ENCODE data around the gene REEP3. TPM values are rescaled to one million over a fixed set of nuclear protein-coding genes. Genes with fewer than 3 reads are reported as not detected.

Gene REEP3
- total RNA-seq, 1 donor from 2014 or later = 36.7 TPM

GRCh38 chr10:63501954-63502353, 19.2 kb upstream of the REEP3 start:
- Mint-ChIP-seq H3K4me3 (no peak overlapping the region), H3K4me1 (peaks cover 43% of the 10 kb centered on the region), H3K27me3 (ENCODE audit: low read depth) (no peaks in the 10 kb centered on the region), H3K9me3 (no peaks in the 10 kb centered on the region), H3K27ac (ENCODE audit: unreplicated experiment) (no peak overlapping the region), H3K36me3 (ENCODE audit: low read depth) (peaks cover 7% of the 10 kb centered on the region)
- TF ChIP-seq CTCF (conservative IDR thresholded peaks at IDR 0.05) = no peak
- DNase-seq (ENCODE audit: low read depth, low spot score) = no peak

DNA sequence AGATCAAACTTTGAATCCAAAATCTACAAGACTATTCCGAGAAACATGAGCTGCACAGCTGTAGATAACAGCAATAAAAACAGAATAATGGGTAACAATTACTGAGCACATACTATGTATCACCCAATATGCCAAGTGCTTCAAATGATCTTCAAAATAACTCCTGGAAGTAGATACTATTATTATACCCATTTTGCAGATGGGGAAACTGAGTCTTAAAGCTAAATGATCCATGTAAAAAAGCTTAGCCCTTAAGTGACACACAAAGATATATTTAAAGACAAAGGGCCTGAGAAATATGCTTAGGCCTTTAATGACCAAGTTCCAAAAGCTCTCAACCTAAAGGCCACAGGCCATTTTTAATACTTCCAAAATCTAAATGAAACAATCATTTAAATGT, 18.4 kb upstream of the REEP3 start:
- no peak overlapping the region for H3K4me3 Mint-ChIP-seq
- peaks cover 7% of the 10 kb centered on the region for H3K36me3 Mint-ChIP-seq (ENCODE audit: low read depth)
- H3K9me3 Mint-ChIP-seq = no peaks in the 10 kb centered on the region
- TF ChIP-seq CTCF (conservative IDR thresholded peaks at IDR 0.05) = no peak
- H3K27me3 Mint-ChIP-seq (ENCODE audit: low read depth) = no peaks in the 10 kb centered on the region
- H3K27ac Mint-ChIP-seq (ENCODE audit: unreplicated experiment) = no peak overlapping the region
- no peak for DNase-seq (ENCODE audit: low read depth, low spot score)
- H3K4me1 Mint-ChIP-seq = peaks cover 44% of the 10 kb centered on the region

GRCh38 chr10:63503395-63503794, 17.8 kb upstream of the REEP3 start:
- Mint-ChIP-seq H3K4me1 (peaks cover 44% of the 10 kb centered on the region), H3K27me3 (ENCODE audit: low read depth) (no peaks in the 10 kb centered on the region), H3K9me3 (no peaks in the 10 kb centered on the region), H3K27ac (ENCODE audit: unreplicated experiment) (no peak overlapping the region), H3K36me3 (ENCODE audit: low read depth) (peaks cover 10% of the 10 kb centered on the region), H3K4me3 (no peak overlapping the region)
- TF ChIP-seq CTCF (conservative IDR thresholded peaks at IDR 0.05) = no peak
- no peak for DNase-seq (ENCODE audit: low read depth, low spot score)

- H3K4me3 Mint-ChIP-seq = no peak overlapping the region
- no peak for TF ChIP-seq CTCF (conservative IDR thresholded peaks at IDR 0.05)
- H3K27me3 Mint-ChIP-seq (ENCODE audit: low read depth) = no peaks in the 10 kb centered on the region
- no peak for DNase-seq (ENCODE audit: low read depth, low spot score)
- H3K27ac Mint-ChIP-seq (ENCODE audit: unreplicated experiment) = no peak overlapping the region
- H3K9me3 Mint-ChIP-seq = peaks cover 2% of the 10 kb centered on the region
- H3K36me3 Mint-ChIP-seq (ENCODE audit: low read depth) = peaks cover 9% of the 10 kb centered on the region
- H3K4me1 Mint-ChIP-seq = peaks cover 38% of the 10 kb centered on the region
These were observed 16.9 kb upstream of the REEP3 start for GRCh38 chr10:63504145-63504881.

- TF ChIP-seq CTCF (conservative IDR thresholded peaks at IDR 0.05) = no peak
- Mint-ChIP-seq H3K4me3 (no peak overlapping the region), H3K36me3 (ENCODE audit: low read depth) (peaks cover 7% of the 10 kb centered on the region), H3K4me1 (peaks cover 35% of the 10 kb centered on the region), H3K9me3 (peaks cover 6% of the 10 kb centered on the region), H3K27me3 (ENCODE audit: low read depth) (no peaks in the 10 kb centered on the region), H3K27ac (ENCODE audit: unreplicated experiment) (no peak overlapping the region)
- no peak for DNase-seq (ENCODE audit: low read depth, low spot score)
These were observed 15.6 kb upstream of the REEP3 start for GRCh38 chr10:63505562-63505961.

All from neural crest cell (in vitro differentiated cells).